NT2/D1 (cell line): ENCODE measurements around the gene DIP2A.

Source experiments
- DNase-seq: peaks from one replicate; pipeline ENCODE4 v3.0.0-alpha.2; 2011; ENCODE audit warnings: low read depth, low spot score
- H3K27me3 ChIP-seq: 2 replicates; pipeline ENCODE4 v1.6.0; 2011; ENCODE audit warnings: mild to moderate bottlenecking; ENCODE audit not compliant: insufficient read length, insufficient read depth
- H3K36me3 ChIP-seq: 2 replicates; pipeline ENCODE4 v1.6.1; 2011; ENCODE audit warnings: mild to moderate bottlenecking, low read length, mixed read lengths; ENCODE audit not compliant: insufficient read depth, insufficient read length
- H3K4me1 ChIP-seq: 2 replicates; pipeline ENCODE4 v1.5.1; 2011; ENCODE audit not compliant: insufficient read depth, insufficient read length
- H3K4me3 ChIP-seq: 2 replicates; pipeline ENCODE4 v1.5.1; 2011; ENCODE audit warnings: low read depth; ENCODE audit not compliant: insufficient read length
- H3K9ac ChIP-seq: 2 replicates; pipeline ENCODE4 v1.6.0; 2011; ENCODE audit warnings: low read depth; ENCODE audit not compliant: insufficient read length
- H3K9me3 ChIP-seq: 2 replicates; pipeline ENCODE4 v1.5.1; 2011; ENCODE audit warnings: mild to moderate bottlenecking, low read length; ENCODE audit not compliant: insufficient read depth
- SUZ12 ChIP-seq: IDR thresholded peaks from 2 replicates; pipeline ENCODE4 v1.6.1; 2011; ENCODE audit not compliant: insufficient read length, insufficient read depth; ENCODE audit errors: extremely low read depth
- YY1 ChIP-seq: IDR thresholded peaks from 2 replicates; pipeline ENCODE4 v1.6.1; 2011; ENCODE audit not compliant: insufficient read length, insufficient read depth
- ZNF274 ChIP-seq: IDR thresholded peaks from 2 replicates; pipeline ENCODE4 v1.6.1; 2011; ENCODE audit warnings: mild to moderate bottlenecking, low read depth, low read length

DIP2A gene

GRCh38 chr21:46477765-46478164, 19.1 kb downstream of the DIP2A start:
- Histone ChIP-seq H3K4me1 (no peaks in the 10 kb centered on the region), H3K4me3 (no peak overlapping the region), H3K27me3 (no peaks in the 10 kb centered on the region), H3K9me3 (no peaks in the 10 kb centered on the region), H3K36me3 (peaks cover 22% of the 10 kb centered on the region), H3K9ac (no peak overlapping the region)
- no peak for TF ChIP-seq YY1
- no peak for TF ChIP-seq SUZ12
- TF ChIP-seq ZNF274: no peak
- DNase-seq: no peak

DNA sequence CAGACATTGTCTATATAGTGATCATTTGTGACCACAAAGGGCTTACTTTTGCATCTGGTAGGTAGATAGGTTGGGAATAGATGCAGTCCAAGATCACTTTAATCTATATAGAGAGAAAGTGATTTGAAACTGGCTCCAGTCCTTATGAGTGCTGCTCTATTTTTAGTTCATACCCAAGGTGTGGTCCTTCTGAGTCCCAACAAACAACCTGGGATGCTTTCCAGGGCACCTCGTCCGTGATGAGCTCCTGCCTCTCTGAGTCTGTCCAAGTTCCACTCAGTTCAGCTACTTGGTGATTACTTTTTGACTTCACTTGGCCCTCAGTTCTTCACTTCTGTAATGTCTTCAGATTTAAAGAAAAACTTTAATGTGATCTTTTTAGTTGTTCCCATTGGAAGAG, 20.2 kb downstream of the DIP2A start:
- no peaks in the 10 kb centered on the region for H3K4me1 ChIP-seq
- TF ChIP-seq YY1 (no peak), ZNF274 (no peak), SUZ12 (no peak)
- H3K36me3 ChIP-seq: peaks cover 22% of the 10 kb centered on the region

GRCh38 chr21:46480466-46480865, 21.8 kb downstream of the DIP2A start:
- DNase-seq: no peak
- no peaks in the 10 kb centered on the region for H3K4me1 ChIP-seq
- H3K9me3 ChIP-seq: no peaks in the 10 kb centered on the region
- no peak for TF ChIP-seq YY1
- no peak for TF ChIP-seq SUZ12
- TF ChIP-seq ZNF274: no peak
- no peak overlapping the region for H3K9ac ChIP-seq
- H3K4me3 ChIP-seq: no peak overlapping the region
- H3K27me3 ChIP-seq: no peaks in the 10 kb centered on the region
- peaks cover 33% of the 10 kb centered on the region for H3K36me3 ChIP-seq

More for the DNA sequence above, 20.2 kb downstream of the DIP2A start:
- no peaks in the 10 kb centered on the region for H3K9me3 ChIP-seq
- no peak for DNase-seq
- no peak overlapping the region for H3K4me3 ChIP-seq
- H3K9ac ChIP-seq: no peak overlapping the region
- H3K27me3 ChIP-seq: no peaks in the 10 kb centered on the region

DNA sequence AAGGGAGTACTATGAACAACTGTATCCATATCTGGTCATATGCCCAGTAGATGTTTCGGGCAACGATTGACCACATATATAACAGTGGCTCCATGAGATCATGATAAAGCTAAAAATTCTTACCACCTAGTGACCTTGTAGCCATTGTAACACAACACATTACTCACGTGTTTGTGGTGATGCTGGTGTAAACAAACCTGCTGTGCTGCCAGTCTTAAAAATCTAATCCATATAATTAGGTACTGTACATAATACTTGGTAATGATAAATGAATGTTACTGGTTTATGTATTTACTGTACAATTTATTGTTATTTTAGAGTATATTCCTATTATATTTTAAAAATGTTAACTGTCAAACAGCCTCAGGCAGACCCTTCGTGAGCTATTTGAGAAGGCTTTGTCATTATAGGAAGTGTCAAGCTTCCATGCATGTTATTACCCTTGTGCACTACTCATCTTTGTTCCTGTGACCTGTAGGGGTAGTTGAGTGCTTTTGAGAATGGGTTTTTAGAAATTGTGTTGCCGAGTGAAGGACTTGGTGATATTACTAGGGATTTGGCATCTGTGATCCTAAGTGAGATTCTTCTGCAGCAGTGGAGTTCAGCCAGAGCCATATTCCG, 23.6 kb downstream of the DIP2A start:
- Histone ChIP-seq H3K4me3 (no peak overlapping the region), H3K9ac (no peak overlapping the region), H3K27me3 (no peaks in the 10 kb centered on the region), H3K36me3 (peaks cover 44% of the 10 kb centered on the region), H3K4me1 (no peaks in the 10 kb centered on the region), H3K9me3 (no peaks in the 10 kb centered on the region)
- no peak for DNase-seq
- TF ChIP-seq SUZ12: no peak
- TF ChIP-seq ZNF274: no peak
- TF ChIP-seq YY1: no peak

- Histone ChIP-seq H3K9me3 (no peaks in the 10 kb centered on the region), H3K4me1 (no peaks in the 10 kb centered on the region), H3K27me3 (no peaks in the 10 kb centered on the region), H3K36me3 (peaks cover 47% of the 10 kb centered on the region), H3K4me3 (no peak overlapping the region), H3K9ac (no peak overlapping the region)
- no peak for DNase-seq
- TF ChIP-seq SUZ12 (no peak), ZNF274 (no peak), YY1 (no peak)
Measured at GRCh38 chr21:46482846-46483231, 24.1 kb downstream of the DIP2A start.

- DNase-seq: no peak
- Histone ChIP-seq H3K27me3 (no peaks in the 10 kb centered on the region), H3K9me3 (no peaks in the 10 kb centered on the region), H3K4me3 (no peak overlapping the region), H3K4me1 (no peaks in the 10 kb centered on the region), H3K36me3 (peaks cover 55% of the 10 kb centered on the region), H3K9ac (no peak overlapping the region)
- TF ChIP-seq SUZ12: no peak
- no peak for TF ChIP-seq ZNF274
- TF ChIP-seq YY1: no peak
Measured at GRCh38 chr21:46483300-46484295, 24.9 kb downstream of the DIP2A start.
